Measurements from ENCODE around the gene TESK2.

TESK2 gene

GRCh38 chr1:45446950-45447672 is 43.9 kb downstream of the TESK2 start:
- TF ChIP-seq CTCF (IDR thresholded peaks at IDR 0.05; ENCODE audit: control insufficient read depth, insufficient read depth, low read depth, low read length, missing control alignments) = no peak
- no peak for DNase-seq (ENCODE audit: low read depth)
- no peak overlapping the region for H3K4me3 ChIP-seq (ENCODE audit: control insufficient read depth, low read depth, low read length)

- DNase-seq (ENCODE audit: low read depth) = no peak
- TF ChIP-seq CTCF (IDR thresholded peaks at IDR 0.05; ENCODE audit: control insufficient read depth, insufficient read depth, low read depth, low read length, missing control alignments) = no peak
- no peak overlapping the region for H3K4me3 ChIP-seq (ENCODE audit: control insufficient read depth, low read depth, low read length)
Observed at GRCh38 chr1:45446530-45446929, 44.4 kb downstream of the TESK2 start.

- TF ChIP-seq CTCF (IDR thresholded peaks at IDR 0.05; ENCODE audit: control insufficient read depth, insufficient read depth, low read depth, low read length, missing control alignments) = no peak
- H3K4me3 ChIP-seq (ENCODE audit: control insufficient read depth, low read depth, low read length) = no peak overlapping the region
- no peak for DNase-seq (ENCODE audit: low read depth)
Observed at GRCh38 chr1:45444609-45445131, 46.3 kb downstream of the TESK2 start.

DNA sequence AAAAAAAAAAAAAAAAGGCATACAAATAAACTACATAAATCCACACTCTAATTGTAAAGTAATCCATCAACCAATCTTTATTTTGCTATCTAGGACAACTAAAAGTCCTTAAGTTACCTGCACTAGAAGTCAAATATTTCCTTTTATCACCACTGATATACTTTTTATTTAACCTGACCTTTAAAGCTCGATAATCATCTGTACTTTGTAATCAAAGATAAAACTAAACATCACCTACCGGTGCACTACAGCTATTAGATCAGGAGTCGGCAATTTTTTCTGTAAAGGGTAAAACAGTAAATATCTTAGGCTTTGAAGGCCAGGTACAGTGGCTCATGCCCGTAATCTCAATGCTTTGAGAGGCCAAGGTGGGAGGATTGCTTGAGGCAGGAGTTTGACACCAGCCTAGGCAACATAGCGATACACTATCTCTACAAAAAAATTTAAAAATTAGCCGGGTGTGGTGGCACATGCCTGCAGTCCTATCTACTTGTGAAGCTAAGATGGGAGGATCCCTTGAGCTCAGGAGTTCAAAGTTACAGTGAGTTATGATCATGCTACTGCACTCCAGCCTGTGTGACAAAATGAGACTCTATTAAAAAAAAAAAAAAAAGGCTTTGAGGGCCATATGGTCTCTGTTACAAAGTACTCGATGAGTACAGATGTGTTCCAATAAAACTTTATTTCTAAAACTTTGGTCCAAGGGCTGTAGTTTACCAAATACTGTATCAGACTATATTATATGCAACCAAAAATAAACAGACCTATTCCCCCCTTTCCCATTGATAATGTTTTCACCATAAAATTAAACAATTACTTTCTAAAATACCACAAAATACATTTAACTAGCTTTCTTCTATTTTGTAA is 47.1 kb downstream of the TESK2 start:
- no peak overlapping the region for H3K4me3 ChIP-seq (ENCODE audit: control insufficient read depth, low read depth, low read length)
- DNase-seq (ENCODE audit: low read depth) = no peak
- no peak for TF ChIP-seq CTCF (IDR thresholded peaks at IDR 0.05; ENCODE audit: control insufficient read depth, insufficient read depth, low read depth, low read length, missing control alignments)

GRCh38 chr1:45442272-45442671 is 48.7 kb downstream of the TESK2 start:
- no peak for TF ChIP-seq CTCF (IDR thresholded peaks at IDR 0.05; ENCODE audit: control insufficient read depth, insufficient read depth, low read depth, low read length, missing control alignments)
- H3K4me3 ChIP-seq (ENCODE audit: control insufficient read depth, low read depth, low read length) = no peak overlapping the region
- peak; percentile 35 for DNase-seq (ENCODE audit: low read depth)

GRCh38 chr1:45437323-45437722 is 53.6 kb downstream of the TESK2 start:
- no peak for DNase-seq (ENCODE audit: low read depth)
- H3K4me3 ChIP-seq (ENCODE audit: control insufficient read depth, low read depth, low read length) = no peak overlapping the region
- no peak for TF ChIP-seq CTCF (IDR thresholded peaks at IDR 0.05; ENCODE audit: control insufficient read depth, insufficient read depth, low read depth, low read length, missing control alignments)
